IMR-90 (cell line): ENCODE data around the gene STOM.

Source experiments
- CTCF ChIP-seq: conservative IDR thresholded peaks from 2 replicates; pipeline ENCODE4 v1.5.1; 2012; ENCODE audit warnings: mild to moderate bottlenecking, low read depth, low read length, improper control_type of control experiment
- POLR2A ChIP-seq: IDR thresholded peaks from 2 replicates; pipeline ENCODE4 v1.6.1; 2012; ENCODE audit warnings: mild to moderate bottlenecking, low read depth, low read length

GRCh38 chr9:121298689-121299466 lies 71.2 kb downstream of the STOM start:
- TF ChIP-seq CTCF (no peak), POLR2A (no peak)
